Heart left ventricle (tissue), 16 donors: ENCODE results near the gene PSMB4. TPM values are rescaled to one million over a fixed set of nuclear protein-coding genes. Genes with fewer than 3 reads are reported as not detected.

Experiments
- ATAC-seq, 4 donors: fragments of 200-7000 bp; cut with Tn5 transposase; one replicate each; pipeline ENCODE4 v1.9.1; 2020 to 2022; ENCODE audit warnings: moderate library complexity in 4 of 4, mild to moderate bottlenecking in 3 of 4, moderate number of reproducible peaks in 1 of 4
- DNase-seq, 5 donors: peaks; one replicate each; pipeline ENCODE4 v3.0.0-alpha.2; 2020
- H3K27ac ChIP-seq, 12 donors: fragments of 200-600 bp; sonication (generic) in 4 of 12; one replicate each; pipeline versions ENCODE4 v1.5.0 to v1.8.0; 2016 to 2022; ENCODE audit warnings: mild to moderate bottlenecking in 2 of 12
- H3K27me3 ChIP-seq, 9 donors: fragments of 200-600 bp; sonication (generic) in 2 of 9; one replicate each; pipeline versions ENCODE4 v1.5.1 to v1.8.0; 2016 to 2022; ENCODE audit warnings: mild to moderate bottlenecking in 3 of 9
- H3K36me3 ChIP-seq, 9 donors: fragments of 200-600 bp; sonication (generic) in 2 of 9; one replicate each; pipeline versions ENCODE4 v1.5.0 to v1.8.0; 2018 to 2022; ENCODE audit warnings: mild to moderate bottlenecking in 2 of 9
- H3K4me1 ChIP-seq, 12 donors: fragments of 200-600 bp; sonication (generic) in 4 of 12; one replicate each; pipeline versions ENCODE4 v1.5.0 to v1.8.0; 2016 to 2022; ENCODE audit warnings: mild to moderate bottlenecking in 3 of 12
- H3K4me3 ChIP-seq, 12 donors: fragments of 200-600 bp; sonication (generic) in 4 of 12; one replicate each; pipeline versions ENCODE4 v1.5.0 to v1.8.0; 2017 to 2022; ENCODE audit warnings: mild to moderate bottlenecking in 9 of 12, moderate library complexity in 4 of 12
- H3K9me3 ChIP-seq, 12 donors: fragments of 200-600 bp; sonication (generic) in 4 of 12; one replicate each; pipeline versions ENCODE4 v1.5.0 to v1.8.0; 2016 to 2022; ENCODE audit warnings: mild to moderate bottlenecking in 1 of 12
- POLR2A ChIP-seq, 2 donors: fragments of 450-650 bp; IDR thresholded peaks; one replicate each; pipeline ENCODE4 v1.6.1; 2017; ENCODE audit warnings: antibody characterized with exemption in 2 of 2, mild to moderate bottlenecking in 2 of 2, moderate library complexity in 2 of 2
- WGBS, 4 donors: extraction: QIAGEN DNeasy Blood & Tissue Kit in 2 of 4; methylation state at CpG; one replicate each; pipeline versions ENCODE4 v1.1.5 to v1.1.7; 2013 to 2018; 5-methylcytosine and 5-hydroxymethylcytosine counted together
- intact Hi-C, 10 donors: fragments of 100-400 bp; cut with DNase I; formaldehyde crosslinking; loops; one replicate each; pipeline versions ENCODE4 v1.11.1 to v1.14.2; 2022
- polyA plus RNA-seq, 2 donors: library from polyadenylated mRNA; stranded (reverse); fragments of 200-250 nt; gene quantifications; one replicate each; pipeline ENCODE4 v1.2.3, GENCODE V29; 2013
- total RNA-seq, 9 donors: library from RNA; depleted of rRNA in 2 of 9; stranded (reverse); fragments of >200 nt in 2 of 9; fragmentation: NEBNext Ultra II Directional in 3 of 9; extraction: Animal tissue kit (Norgen Biotek cat#: 25700) in 3 of 9; gene quantifications; one replicate each; pipeline versions ENCODE4 v1.1.0 to v1.2.4, GENCODE V29; 2016 to 2023
- TF ChIP-seq, protein P1 (sequence below), 12 donors: fragments of 200-600 bp; sonication (generic) in 4 of 12; IDR thresholded peaks; one replicate each; pipeline versions ENCODE4 v1.5.0 to v1.8.0; 2018 to 2022; ENCODE audit warnings: antibody characterized with exemption in 12 of 12, mild to moderate bottlenecking in 5 of 12
- donor health status: ischemic (EF 13 %, LVEDD 7.1; RV severe dilation, severe dysfunction).
- donor health status: healthy with polysubstance abuse.
- donor health status: DM: no; HTN: yes; CAD: no.
- donor health status: DM: no; HTN: no; CAD: no.
- donor health status: ischemic (EF 25% LVEDD 6.9; RV normal size, moderate dysfunction).
- donor health status: ischemic (EF 25% LVEDD 5.7; RV mildly dilated, moderate dysfunction).
- donor health status: healthy.
- donor health status: DM: yes; HTN: yes; CAD: no.
- donor health status: ischemic (EF 35%, LVEDD 5.7; RV mildly dilated, moderate dysfunction).
- donor health status: nonischemic (EF 11% LVEDD 7.7; RV severe dilation, severe dysfunction).
- donor health status: DM: yes; HTN: yes; CAD: no.
- donor health status: PGD.
- donor health status: ischemic (EF 29% LVEDD 5.4; RV normal size, mild dysfunction).
- donor health status: nonischemic (EF 23%, LVEDD 6.1; RV moderate dilation, normal function).

PSMB4 gene
- total and polyA plus RNA-seq, 11 donors: 173 to 367 (median 212) TPM

DNA sequence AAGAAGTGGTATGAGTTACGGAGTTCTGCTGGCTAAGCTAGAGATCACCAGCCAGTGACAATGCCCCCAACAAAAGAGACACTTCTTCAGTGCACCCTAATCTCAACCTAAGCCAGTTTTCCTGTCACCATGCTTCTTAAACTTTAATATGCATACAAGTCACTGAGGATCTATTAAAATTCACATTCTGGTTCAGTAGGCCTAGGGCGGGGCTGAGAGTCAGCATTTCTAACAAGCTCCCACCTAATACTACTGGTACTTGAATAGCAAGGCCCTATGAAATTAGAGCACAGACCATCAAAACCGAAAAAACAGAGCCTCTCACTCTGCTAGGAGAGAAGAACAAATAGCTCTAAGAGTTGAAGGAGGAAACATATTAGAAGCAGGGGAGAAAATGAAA lies 7.9 kb downstream of the PSMB4 start:
- TF ChIP-seq, protein P1, sequence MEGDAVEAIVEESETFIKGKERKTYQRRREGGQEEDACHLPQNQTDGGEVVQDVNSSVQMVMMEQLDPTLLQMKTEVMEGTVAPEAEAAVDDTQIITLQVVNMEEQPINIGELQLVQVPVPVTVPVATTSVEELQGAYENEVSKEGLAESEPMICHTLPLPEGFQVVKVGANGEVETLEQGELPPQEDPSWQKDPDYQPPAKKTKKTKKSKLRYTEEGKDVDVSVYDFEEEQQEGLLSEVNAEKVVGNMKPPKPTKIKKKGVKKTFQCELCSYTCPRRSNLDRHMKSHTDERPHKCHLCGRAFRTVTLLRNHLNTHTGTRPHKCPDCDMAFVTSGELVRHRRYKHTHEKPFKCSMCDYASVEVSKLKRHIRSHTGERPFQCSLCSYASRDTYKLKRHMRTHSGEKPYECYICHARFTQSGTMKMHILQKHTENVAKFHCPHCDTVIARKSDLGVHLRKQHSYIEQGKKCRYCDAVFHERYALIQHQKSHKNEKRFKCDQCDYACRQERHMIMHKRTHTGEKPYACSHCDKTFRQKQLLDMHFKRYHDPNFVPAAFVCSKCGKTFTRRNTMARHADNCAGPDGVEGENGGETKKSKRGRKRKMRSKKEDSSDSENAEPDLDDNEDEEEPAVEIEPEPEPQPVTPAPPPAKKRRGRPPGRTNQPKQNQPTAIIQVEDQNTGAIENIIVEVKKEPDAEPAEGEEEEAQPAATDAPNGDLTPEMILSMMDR (IDR thresholded peaks at IDR 0.05): no peak
- no peak for TF ChIP-seq POLR2A (IDR thresholded peaks at IDR 0.05)
- intact Hi-C loops: loop anchor here in 2 of 10 donors (10.0 kb wide), 2 partner anchors 103 to 213 kb away; partner anchors contain the start of genes PIP5K1A (in 1 of the 2) and VPS72 (in 1 of the 2)
- H3K4me1 ChIP-seq: peaks cover 0 to 7% (median 0%) of the 10 kb centered on the region in 12 donors
- no peaks in the 10 kb centered on the region for H3K9me3 ChIP-seq
- no peaks in the 10 kb centered on the region for H3K27me3 ChIP-seq
- 95 to 97% (median 96%) methylated on average over 3 of the region's 3 CpGs for WGBS, 4 donors
- DNase-seq (no peak), ATAC-seq (no peak)
- H3K4me3 ChIP-seq: no peak overlapping the region
- no peak overlapping the region for H3K27ac ChIP-seq
- peaks cover 3 to 100% (median 100%) of the 10 kb centered on the region in 9 donors for H3K36me3 ChIP-seq

GRCh38 chr1:151408891-151409290 lies 9.5 kb downstream of the PSMB4 start:
- Histone ChIP-seq H3K9me3 (no peaks in the 10 kb centered on the region), H3K36me3 (peaks cover 3 to 100% (median 99%) of the 10 kb centered on the region in 9 donors)

DNA sequence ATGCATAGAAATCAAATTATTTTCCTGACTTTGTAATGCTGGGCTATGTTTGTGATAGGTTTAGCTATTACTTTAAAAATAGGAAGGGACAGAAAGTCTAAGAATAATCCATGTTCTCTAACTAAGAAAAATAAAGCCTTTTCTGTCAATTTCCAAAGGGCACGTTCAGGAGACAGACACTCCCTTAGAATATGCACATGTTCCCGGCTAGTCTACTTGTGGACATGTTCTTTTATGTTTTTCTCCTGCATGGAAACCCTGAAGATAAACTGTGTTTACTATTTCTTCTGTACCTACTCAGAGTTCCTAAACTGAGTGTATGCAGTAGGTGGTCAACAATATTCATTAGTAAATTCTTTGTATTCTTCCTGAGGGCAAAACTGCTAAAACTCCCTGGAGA lies 12.5 kb downstream of the PSMB4 start:
- Histone ChIP-seq H3K4me3 (no peak overlapping the region), H3K4me1 (no peaks in the 10 kb centered on the region), H3K9me3 (no peaks in the 10 kb centered on the region), H3K36me3 (peaks cover 3 to 100% (median 99%) of the 10 kb centered on the region in 9 donors), H3K27me3 (no peaks in the 10 kb centered on the region), H3K27ac (no peak overlapping the region)
- TF ChIP-seq, protein P1 (IDR thresholded peaks at IDR 0.05): no peak
- TF ChIP-seq POLR2A (IDR thresholded peaks at IDR 0.05): no peak
- 76 to 91% (median 87%) methylated on average over 2 of the region's 2 CpGs for WGBS, 4 donors
- DNase-seq (no peak), ATAC-seq (no peak)
- intact Hi-C loops: no loop called here

More at GRCh38 chr1:151408891-151409290, 9.5 kb downstream of the PSMB4 start:
- peaks cover 0 to 7% (median 0%) of the 10 kb centered on the region in 12 donors for H3K4me1 ChIP-seq
- ATAC-seq (no peak), DNase-seq (no peak)
- H3K27ac ChIP-seq: no peak overlapping the region
- no peak overlapping the region for H3K4me3 ChIP-seq
- TF ChIP-seq, protein P1 (IDR thresholded peaks at IDR 0.05): no peak
- TF ChIP-seq POLR2A (IDR thresholded peaks at IDR 0.05): no peak
- intact Hi-C loops: loop anchor here in 2 of 10 donors (10.0 kb wide), 2 partner anchors 104 to 214 kb away; partner anchors contain the start of genes PIP5K1A (in 1 of the 2) and VPS72 (in 1 of the 2)
- no peaks in the 10 kb centered on the region for H3K27me3 ChIP-seq

DNA sequence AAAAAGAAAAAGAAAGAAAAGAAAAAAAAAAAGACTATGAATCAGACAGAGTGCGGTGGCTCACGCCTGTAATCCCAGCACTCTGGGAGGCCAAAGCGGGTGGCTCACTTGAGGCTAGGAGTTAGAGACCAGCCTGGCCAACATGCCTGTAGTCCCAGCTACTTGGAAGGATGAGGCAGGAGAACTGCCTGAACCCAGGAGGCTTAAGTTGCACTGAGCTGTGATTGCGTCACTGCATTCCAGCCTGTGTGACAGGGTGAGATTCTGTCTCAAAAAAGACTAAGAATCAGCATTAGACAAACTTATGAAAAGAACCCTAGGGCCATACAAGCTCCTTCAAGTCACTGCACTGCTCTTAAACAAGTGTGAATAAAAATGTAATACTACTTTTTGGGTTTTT lies 16.9 kb downstream of the PSMB4 start:
- 97 to 99% (median 99%) methylated on average over 4 of the region's 4 CpGs for WGBS, 4 donors
- Histone ChIP-seq H3K27me3 (no peaks in the 10 kb centered on the region), H3K27ac (no peak overlapping the region), H3K9me3 (no peaks in the 10 kb centered on the region), H3K4me3 (no peak overlapping the region), H3K36me3 (peaks cover 0 to 100% (median 93%) of the 10 kb centered on the region in 9 donors), H3K4me1 (no peaks in the 10 kb centered on the region)
- TF ChIP-seq POLR2A (IDR thresholded peaks at IDR 0.05): no peak
- TF ChIP-seq, protein P1 (IDR thresholded peaks at IDR 0.05): no peak
- intact Hi-C loops: no loop called here
- ATAC-seq (no peak), DNase-seq (no peak)
